ENCODE results near the gene RNF182. TPM values are rescaled to one million over a fixed set of nuclear protein-coding genes. Genes with fewer than 3 reads are reported as not detected.

Gene RNF182
- total and polyA plus RNA-seq, 2 experiments from 2014 or later = 1.8 to 2.7 TPM

- Histone ChIP-seq H3F3A (ENCODE audit: insufficient read depth) (no peaks in the 10 kb centered on the region), H3K4me1 (ENCODE audit: insufficient read depth) (peaks cover 6% of the 10 kb centered on the region; the same call in 1 of the 2 replicates), H3K4me3 (no peak overlapping the region), H2AFZ (no peak overlapping the region), H3K79me2 (ENCODE audit: insufficient read depth) (no peaks in the 10 kb centered on the region), H3K36me3 (ENCODE audit: low read depth) (no peaks in the 10 kb centered on the region), H3K9me2 (ENCODE audit: insufficient read depth) (no peaks in the 10 kb centered on the region), H3K27me3 (replicated peaks; ENCODE audit: insufficient read depth) (no peaks in the 10 kb centered on the region), H3K9ac (no peak overlapping the region), H3K4me2 (ENCODE audit: unreplicated experiment) (no peak overlapping the region), H3K9me3 (ENCODE audit: low read depth) (no peaks in the 10 kb centered on the region), H4K20me1 (ENCODE audit: insufficient read depth) (no peaks in the 10 kb centered on the region), H3K27ac (no peak overlapping the region)
- no peak for TF ChIP-seq EZH2phosphoT487 (IDR thresholded peaks at IDR 0.05; ENCODE audit: insufficient read depth, low read depth)
- TF ChIP-seq EZH2 (IDR thresholded peaks at IDR 0.05; ENCODE audit: insufficient read depth, poor library complexity, severe bottlenecking) = no peak
- in situ Hi-C loops (cut with MboI) = no loop called here
- 58 to 64% methylated on average over 1 of the region's 1 CpG for WGBS, 2 experiments (ENCODE audit: low coverage in 1 of 2, low lambda C conversion rate in 2 of 2, missing lambda C conversion rate in 2 of 2)
- DNase-seq = no peak
These were observed 7.6 kb upstream of the RNF182 start for GRCh38 chr6:13917141-13917540.

DNA sequence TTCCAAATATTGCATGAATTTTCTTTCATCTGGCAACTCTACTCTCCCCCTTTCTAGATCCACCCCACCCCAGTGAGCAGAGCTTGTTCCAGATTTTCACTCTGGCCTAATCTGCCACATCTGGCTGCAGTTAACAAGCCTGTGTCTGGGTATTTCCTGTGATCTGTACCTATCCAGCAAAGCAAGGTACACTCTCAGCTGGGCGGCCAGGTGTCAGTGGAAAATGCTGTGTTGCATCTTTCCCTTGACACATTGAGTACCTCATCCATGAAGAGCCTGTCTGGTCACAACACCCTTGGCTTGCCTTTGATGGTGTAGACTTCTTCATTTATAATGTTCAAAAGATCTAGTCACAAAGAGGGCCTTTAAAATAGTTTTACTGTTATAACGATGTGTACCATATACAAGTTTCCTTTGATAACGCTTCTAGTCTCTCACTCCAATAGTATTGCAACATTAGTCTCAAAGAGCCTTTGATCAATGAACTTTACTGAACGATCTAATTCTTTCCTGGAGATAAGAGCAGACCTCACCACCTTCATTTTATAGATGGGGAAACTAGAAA is 6.0 kb upstream of the RNF182 start:
- TF ChIP-seq EZH2phosphoT487 (IDR thresholded peaks at IDR 0.05; ENCODE audit: insufficient read depth, low read depth) (no peak), EZH2 (IDR thresholded peaks at IDR 0.05; ENCODE audit: insufficient read depth, poor library complexity, severe bottlenecking) (no peak)
- H3K36me3 ChIP-seq (ENCODE audit: low read depth) = no peaks in the 10 kb centered on the region
- no peak overlapping the region for H2AFZ ChIP-seq
- H3K9me3 ChIP-seq (ENCODE audit: low read depth) = no peaks in the 10 kb centered on the region
- no peak overlapping the region for H3K9ac ChIP-seq
- no peaks in the 10 kb centered on the region for H3K27me3 ChIP-seq (replicated peaks; ENCODE audit: insufficient read depth)
- 77 to 84% methylated on average over 4 of the region's 4 CpGs for WGBS, 2 experiments (ENCODE audit: low coverage in 1 of 2, low lambda C conversion rate in 2 of 2, missing lambda C conversion rate in 2 of 2)
- H3F3A ChIP-seq (ENCODE audit: insufficient read depth) = peaks cover 6% of the 10 kb centered on the region
- no peak overlapping the region for H3K4me3 ChIP-seq
- no peak overlapping the region for H3K4me2 ChIP-seq (ENCODE audit: unreplicated experiment)
- H4K20me1 ChIP-seq (ENCODE audit: insufficient read depth) = no peaks in the 10 kb centered on the region
- DNase-seq = no peak
- H3K9me2 ChIP-seq (ENCODE audit: insufficient read depth) = no peaks in the 10 kb centered on the region
- no peak overlapping the region for H3K27ac ChIP-seq
- H3K79me2 ChIP-seq (ENCODE audit: insufficient read depth) = no peaks in the 10 kb centered on the region
- in situ Hi-C loops (cut with MboI) = no loop called here
- peaks cover 11% of the 10 kb centered on the region for H3K4me1 ChIP-seq (ENCODE audit: insufficient read depth)

DNA sequence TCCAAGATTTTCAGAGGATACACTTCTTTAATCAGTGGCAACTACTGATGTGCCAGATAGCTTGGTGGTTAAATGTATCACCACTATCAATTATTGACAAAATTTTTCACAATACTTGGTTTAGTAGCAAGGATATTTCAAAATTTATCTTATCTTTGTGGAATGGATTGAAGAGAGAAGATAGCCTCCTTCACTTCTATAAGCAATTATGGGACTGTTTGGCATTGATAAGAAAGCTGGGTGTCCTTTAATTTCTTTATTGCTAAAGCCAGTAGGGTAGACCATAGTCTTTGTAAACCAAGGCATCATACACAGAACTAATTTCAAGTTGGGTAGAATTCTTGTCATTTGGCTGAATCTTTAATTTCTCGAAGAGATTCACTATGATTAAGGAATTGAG is 4.9 kb upstream of the RNF182 start:
- TF ChIP-seq EZH2 (IDR thresholded peaks at IDR 0.05; ENCODE audit: insufficient read depth, poor library complexity, severe bottlenecking) (no peak), EZH2phosphoT487 (IDR thresholded peaks at IDR 0.05; ENCODE audit: insufficient read depth, low read depth) (no peak)
- H3F3A ChIP-seq (ENCODE audit: insufficient read depth) = peaks cover 13% of the 10 kb centered on the region
- peaks cover 15% of the 10 kb centered on the region for H3K4me1 ChIP-seq (ENCODE audit: insufficient read depth)
- no peak overlapping the region for H3K4me3 ChIP-seq
- no peaks in the 10 kb centered on the region for H3K27me3 ChIP-seq (replicated peaks; ENCODE audit: insufficient read depth)
- no peaks in the 10 kb centered on the region for H3K9me3 ChIP-seq (ENCODE audit: low read depth)
- no peaks in the 10 kb centered on the region for H3K79me2 ChIP-seq (ENCODE audit: insufficient read depth)
- H3K36me3 ChIP-seq (ENCODE audit: low read depth) = no peaks in the 10 kb centered on the region
- no peak overlapping the region for H3K4me2 ChIP-seq (ENCODE audit: unreplicated experiment)
- no peak overlapping the region for H3K9ac ChIP-seq
- DNase-seq = no peak
- H3K27ac ChIP-seq = no peak overlapping the region
- H3K9me2 ChIP-seq (ENCODE audit: insufficient read depth) = no peaks in the 10 kb centered on the region
- in situ Hi-C loops (cut with MboI) = no loop called here
- 80 to 81% methylated on average over 1 of the region's 1 CpG for WGBS, 2 experiments (ENCODE audit: low coverage in 1 of 2, low lambda C conversion rate in 2 of 2, missing lambda C conversion rate in 2 of 2)
- H2AFZ ChIP-seq = no peak overlapping the region
- H4K20me1 ChIP-seq (ENCODE audit: insufficient read depth) = no peaks in the 10 kb centered on the region

GRCh38 chr6:13920552-13920951 is 4.2 kb upstream of the RNF182 start:
- no peaks in the 10 kb centered on the region for H3K9me2 ChIP-seq (ENCODE audit: insufficient read depth)
- peaks cover 13% of the 10 kb centered on the region for H3F3A ChIP-seq (ENCODE audit: insufficient read depth)
- 88 to 91% methylated on average over 4 of the region's 4 CpGs for WGBS, 2 experiments (ENCODE audit: low coverage in 1 of 2, low lambda C conversion rate in 2 of 2, missing lambda C conversion rate in 2 of 2)
- DNase-seq = no peak
- no peak for TF ChIP-seq EZH2phosphoT487 (IDR thresholded peaks at IDR 0.05; ENCODE audit: insufficient read depth, low read depth)
- no peak for TF ChIP-seq EZH2 (IDR thresholded peaks at IDR 0.05; ENCODE audit: insufficient read depth, poor library complexity, severe bottlenecking)
- no peaks in the 10 kb centered on the region for H4K20me1 ChIP-seq (ENCODE audit: insufficient read depth)
- no peaks in the 10 kb centered on the region for H3K27me3 ChIP-seq (replicated peaks; ENCODE audit: insufficient read depth)
- H3K27ac ChIP-seq = no peak overlapping the region
- in situ Hi-C loops (cut with MboI) = no loop called here
- H3K36me3 ChIP-seq (ENCODE audit: low read depth) = no peaks in the 10 kb centered on the region
- H3K9me3 ChIP-seq (ENCODE audit: low read depth) = no peaks in the 10 kb centered on the region
- no peak overlapping the region for H2AFZ ChIP-seq
- no peaks in the 10 kb centered on the region for H3K79me2 ChIP-seq (ENCODE audit: insufficient read depth)
- H3K9ac ChIP-seq = no peak overlapping the region
- H3K4me2 ChIP-seq (ENCODE audit: unreplicated experiment) = no peak overlapping the region
- H3K4me1 ChIP-seq (ENCODE audit: insufficient read depth) = peaks cover 15% of the 10 kb centered on the region
- no peak overlapping the region for H3K4me3 ChIP-seq

All from GM23248 (cell line).